Nephron progenitor cell (in vitro differentiated cells): ENCODE results near the gene TEX29.
A peak's percentile ranks its signal among the peaks of the same experiment; 100 is the strongest.

Experiments used
- DNase-seq: peaks from one replicate; pipeline ENCODE4 v3.0.0; 2021
- H3K27ac Mint-ChIP-seq: 2 replicates; pipeline ENCODE4 v1.8.0; 2021; ENCODE audit warnings: mild to moderate bottlenecking, moderate library complexity, mixed read lengths
- H3K27me3 Mint-ChIP-seq: 2 replicates; pipeline ENCODE4 v1.8.0; 2021; ENCODE audit warnings: mild to moderate bottlenecking, low read depth, mixed read lengths; ENCODE audit not compliant: poor library complexity
- H3K36me3 Mint-ChIP-seq: 2 replicates; pipeline ENCODE4 v1.8.0; 2021; ENCODE audit warnings: low read depth, mixed read lengths
- H3K4me1 Mint-ChIP-seq: 2 replicates; pipeline ENCODE4 v1.8.0; 2021; ENCODE audit warnings: mixed read lengths
- H3K4me3 Mint-ChIP-seq: 2 replicates; pipeline ENCODE4 v1.8.0; 2021; ENCODE audit warnings: mild to moderate bottlenecking, moderate library complexity, mixed read lengths
- H3K9me3 Mint-ChIP-seq: 2 replicates; pipeline ENCODE4 v1.8.0; 2021; ENCODE audit warnings: mild to moderate bottlenecking, moderate library complexity, mixed read lengths
- TF ChIP-seq, protein P1 (sequence below): fragments of 200-600 bp; sonication (generic); IDR thresholded peaks from 2 replicates; pipeline ENCODE4 v1.5.0; 2021; ENCODE audit warnings: antibody characterized with exemption

Gene TEX29

DNA sequence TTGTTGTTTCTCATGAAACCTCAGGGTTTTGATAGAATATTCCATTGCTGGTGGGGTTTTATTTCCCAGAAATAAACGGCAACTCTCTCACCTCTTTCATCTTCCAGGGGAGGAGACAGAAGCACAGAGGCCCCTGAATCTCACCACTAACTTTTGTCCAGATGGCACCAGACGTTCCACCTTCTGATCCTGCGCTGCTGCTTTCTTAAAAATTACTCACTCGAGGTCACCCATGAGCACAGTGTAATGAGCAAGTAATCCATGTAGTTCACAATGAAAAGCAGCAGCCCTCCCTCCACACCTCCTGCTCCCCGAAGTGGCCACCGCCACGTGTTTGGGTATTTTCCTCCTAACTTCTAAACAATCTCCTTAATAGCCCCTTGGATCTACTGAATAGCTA is 51.3 kb downstream of the TEX29 start:
- TF ChIP-seq, protein P1, sequence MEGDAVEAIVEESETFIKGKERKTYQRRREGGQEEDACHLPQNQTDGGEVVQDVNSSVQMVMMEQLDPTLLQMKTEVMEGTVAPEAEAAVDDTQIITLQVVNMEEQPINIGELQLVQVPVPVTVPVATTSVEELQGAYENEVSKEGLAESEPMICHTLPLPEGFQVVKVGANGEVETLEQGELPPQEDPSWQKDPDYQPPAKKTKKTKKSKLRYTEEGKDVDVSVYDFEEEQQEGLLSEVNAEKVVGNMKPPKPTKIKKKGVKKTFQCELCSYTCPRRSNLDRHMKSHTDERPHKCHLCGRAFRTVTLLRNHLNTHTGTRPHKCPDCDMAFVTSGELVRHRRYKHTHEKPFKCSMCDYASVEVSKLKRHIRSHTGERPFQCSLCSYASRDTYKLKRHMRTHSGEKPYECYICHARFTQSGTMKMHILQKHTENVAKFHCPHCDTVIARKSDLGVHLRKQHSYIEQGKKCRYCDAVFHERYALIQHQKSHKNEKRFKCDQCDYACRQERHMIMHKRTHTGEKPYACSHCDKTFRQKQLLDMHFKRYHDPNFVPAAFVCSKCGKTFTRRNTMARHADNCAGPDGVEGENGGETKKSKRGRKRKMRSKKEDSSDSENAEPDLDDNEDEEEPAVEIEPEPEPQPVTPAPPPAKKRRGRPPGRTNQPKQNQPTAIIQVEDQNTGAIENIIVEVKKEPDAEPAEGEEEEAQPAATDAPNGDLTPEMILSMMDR = no peak
- no peak for DNase-seq
- no peak overlapping the region for H3K4me3 Mint-ChIP-seq
- peaks cover 12% of the 10 kb centered on the region for H3K4me1 Mint-ChIP-seq
- peaks cover 7% of the 10 kb centered on the region for H3K9me3 Mint-ChIP-seq
- H3K27me3 Mint-ChIP-seq = peaks cover 20% of the 10 kb centered on the region
- peak overlapping the region; percentile 71 for H3K27ac Mint-ChIP-seq
- H3K36me3 Mint-ChIP-seq = no peaks in the 10 kb centered on the region

DNA sequence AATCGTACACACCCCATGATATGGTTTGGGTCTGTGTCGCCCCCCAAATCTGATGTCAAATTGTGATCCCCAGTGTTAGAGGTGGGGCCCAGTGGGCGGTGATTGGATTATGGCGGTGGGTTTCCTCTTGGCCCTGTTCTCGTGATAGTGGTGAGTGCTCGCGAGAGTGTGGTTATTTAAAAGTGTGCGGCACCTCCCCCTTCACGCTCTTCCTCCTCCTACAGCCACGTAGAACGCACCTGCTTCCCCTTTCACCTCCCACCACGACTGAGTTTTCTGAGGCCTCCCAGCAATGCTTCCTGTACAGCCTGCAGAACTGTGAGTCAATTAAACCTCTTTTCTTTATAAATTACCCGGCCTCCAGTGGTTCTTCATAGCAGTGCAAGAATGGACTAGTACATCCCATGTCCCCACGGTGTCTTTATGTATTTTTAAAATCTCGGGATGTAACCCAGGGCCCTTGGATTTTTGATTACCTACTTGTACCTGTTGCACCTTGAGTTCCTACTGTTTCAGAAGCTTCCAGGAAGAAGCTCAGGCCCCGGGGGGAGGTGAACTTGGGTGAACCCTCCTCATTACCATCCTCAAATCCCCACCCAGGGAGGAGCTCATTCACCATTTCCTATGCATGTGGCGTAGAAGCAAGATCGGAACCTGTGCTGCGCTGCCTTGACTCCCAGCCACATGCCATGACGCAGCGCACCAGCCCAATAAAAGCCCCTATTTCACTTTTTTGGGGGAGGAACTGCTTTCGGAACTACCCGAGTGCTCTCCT is 52.4 kb downstream of the TEX29 start:
- TF ChIP-seq, protein P1 = no peak
- peaks cover 7% of the 10 kb centered on the region for H3K9me3 Mint-ChIP-seq
- no peak for DNase-seq
- H3K4me1 Mint-ChIP-seq = peaks cover 12% of the 10 kb centered on the region
- no peaks in the 10 kb centered on the region for H3K36me3 Mint-ChIP-seq
- no peak overlapping the region for H3K27ac Mint-ChIP-seq
- no peak overlapping the region for H3K4me3 Mint-ChIP-seq
- peaks cover 20% of the 10 kb centered on the region for H3K27me3 Mint-ChIP-seq

- no peak overlapping the region for H3K27ac Mint-ChIP-seq
- H3K36me3 Mint-ChIP-seq = no peaks in the 10 kb centered on the region
- DNase-seq = no peak
- peaks cover 20% of the 10 kb centered on the region for H3K27me3 Mint-ChIP-seq
- peaks cover 7% of the 10 kb centered on the region for H3K9me3 Mint-ChIP-seq
- TF ChIP-seq, protein P1 = no peak
- H3K4me1 Mint-ChIP-seq = peaks cover 12% of the 10 kb centered on the region
- no peak overlapping the region for H3K4me3 Mint-ChIP-seq
These were observed 53.0 kb downstream of the TEX29 start for GRCh38 chr13:111373486-111373885.

DNA sequence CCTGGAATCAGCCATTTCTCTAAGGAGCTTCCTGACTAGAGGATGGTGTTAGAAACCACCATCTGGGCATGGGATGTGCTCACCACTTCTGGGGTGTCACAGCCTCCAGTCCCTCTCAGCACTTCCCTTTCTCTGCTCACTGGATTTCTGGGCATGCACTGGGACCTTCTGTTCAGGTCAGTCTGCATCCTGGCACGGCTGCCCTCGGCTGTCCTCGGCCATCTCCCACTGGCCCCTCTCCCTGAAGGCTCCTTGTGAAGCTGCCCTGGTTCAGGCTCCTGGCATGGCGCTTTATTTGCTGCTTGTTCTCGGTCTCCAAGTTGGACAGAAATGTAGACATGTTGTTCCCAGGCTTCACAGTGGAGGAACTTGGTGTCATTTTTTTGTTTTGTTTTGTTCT is 60.0 kb downstream of the TEX29 start:
- H3K4me3 Mint-ChIP-seq = no peak overlapping the region
- TF ChIP-seq, protein P1 = no peak
- H3K4me1 Mint-ChIP-seq = no peaks in the 10 kb centered on the region
- H3K9me3 Mint-ChIP-seq = peaks cover 24% of the 10 kb centered on the region
- no peak for DNase-seq
- H3K27ac Mint-ChIP-seq = no peak overlapping the region
- no peaks in the 10 kb centered on the region for H3K36me3 Mint-ChIP-seq
- peaks cover 3% of the 10 kb centered on the region for H3K27me3 Mint-ChIP-seq

DNA sequence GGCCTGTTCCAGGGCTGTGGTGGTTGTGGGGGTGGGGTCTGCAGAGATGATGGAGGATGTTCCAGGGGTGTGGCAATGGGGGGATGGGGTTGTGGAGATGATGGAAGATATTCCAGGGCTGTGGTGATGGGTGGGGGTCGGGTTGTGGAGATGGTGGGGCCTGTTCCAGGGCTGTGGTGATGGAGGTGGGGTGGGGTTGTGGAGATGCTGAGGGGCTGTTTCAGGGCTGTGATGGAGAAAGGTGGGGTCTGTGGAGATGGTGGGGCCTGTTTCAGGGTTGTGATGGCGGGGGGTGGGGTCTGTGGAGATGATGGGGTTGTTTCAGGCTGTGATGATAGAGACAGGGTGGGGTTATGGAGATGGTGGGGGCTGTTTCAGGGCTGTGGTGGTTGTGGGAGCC is 62.0 kb downstream of the TEX29 start:
- no peak for DNase-seq
- TF ChIP-seq, protein P1 = no peak
- peaks cover 24% of the 10 kb centered on the region for H3K9me3 Mint-ChIP-seq
- H3K27ac Mint-ChIP-seq = no peak overlapping the region
- peaks cover 3% of the 10 kb centered on the region for H3K27me3 Mint-ChIP-seq
- no peak overlapping the region for H3K4me3 Mint-ChIP-seq
- no peaks in the 10 kb centered on the region for H3K4me1 Mint-ChIP-seq
- no peaks in the 10 kb centered on the region for H3K36me3 Mint-ChIP-seq

DNA sequence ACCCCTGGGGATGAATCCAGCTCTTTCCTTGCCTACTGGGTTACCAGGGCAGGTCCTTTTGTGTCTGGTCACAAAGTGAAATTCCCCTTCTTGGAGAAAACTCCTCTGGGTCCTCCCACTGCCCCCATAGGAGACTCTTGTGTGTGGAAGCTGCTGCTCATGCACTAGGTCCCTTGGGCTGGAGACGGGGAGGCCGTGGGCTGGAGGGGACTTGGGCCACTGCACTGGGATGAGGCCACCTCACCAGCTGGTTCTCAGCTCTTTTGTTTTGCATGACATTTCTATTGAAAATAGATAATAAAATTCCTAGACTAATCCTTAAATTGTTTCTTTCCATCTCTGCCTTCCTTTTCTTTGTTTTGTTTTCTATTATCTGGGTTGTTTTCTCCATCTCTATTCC is 62.4 kb downstream of the TEX29 start:
- no peak overlapping the region for H3K27ac Mint-ChIP-seq
- no peaks in the 10 kb centered on the region for H3K36me3 Mint-ChIP-seq
- TF ChIP-seq, protein P1 = no peak
- H3K4me1 Mint-ChIP-seq = no peaks in the 10 kb centered on the region
- DNase-seq = no peak
- H3K4me3 Mint-ChIP-seq = no peak overlapping the region
- peaks cover 3% of the 10 kb centered on the region for H3K27me3 Mint-ChIP-seq
- H3K9me3 Mint-ChIP-seq = peaks cover 24% of the 10 kb centered on the region
